Nephron progenitor cell (in vitro differentiated cells): ENCODE data around the gene ACSS3.

Experiments
- DNase-seq: peaks from one replicate; pipeline ENCODE4 v3.0.0; 2021
- H3K27ac Mint-ChIP-seq: 2 replicates; pipeline ENCODE4 v1.8.0; 2021; ENCODE audit warnings: mild to moderate bottlenecking, moderate library complexity, mixed read lengths
- H3K27me3 Mint-ChIP-seq: 2 replicates; pipeline ENCODE4 v1.8.0; 2021; ENCODE audit warnings: mild to moderate bottlenecking, low read depth, mixed read lengths; ENCODE audit not compliant: poor library complexity
- H3K36me3 Mint-ChIP-seq: 2 replicates; pipeline ENCODE4 v1.8.0; 2021; ENCODE audit warnings: low read depth, mixed read lengths
- H3K4me1 Mint-ChIP-seq: 2 replicates; pipeline ENCODE4 v1.8.0; 2021; ENCODE audit warnings: mixed read lengths
- H3K4me3 Mint-ChIP-seq: 2 replicates; pipeline ENCODE4 v1.8.0; 2021; ENCODE audit warnings: mild to moderate bottlenecking, moderate library complexity, mixed read lengths
- H3K9me3 Mint-ChIP-seq: 2 replicates; pipeline ENCODE4 v1.8.0; 2021; ENCODE audit warnings: mild to moderate bottlenecking, moderate library complexity, mixed read lengths
- TF ChIP-seq, protein P1 (sequence below): fragments of 200-600 bp; sonication (generic); IDR thresholded peaks from 2 replicates; pipeline ENCODE4 v1.5.0; 2021; ENCODE audit warnings: antibody characterized with exemption

Gene ACSS3

DNA sequence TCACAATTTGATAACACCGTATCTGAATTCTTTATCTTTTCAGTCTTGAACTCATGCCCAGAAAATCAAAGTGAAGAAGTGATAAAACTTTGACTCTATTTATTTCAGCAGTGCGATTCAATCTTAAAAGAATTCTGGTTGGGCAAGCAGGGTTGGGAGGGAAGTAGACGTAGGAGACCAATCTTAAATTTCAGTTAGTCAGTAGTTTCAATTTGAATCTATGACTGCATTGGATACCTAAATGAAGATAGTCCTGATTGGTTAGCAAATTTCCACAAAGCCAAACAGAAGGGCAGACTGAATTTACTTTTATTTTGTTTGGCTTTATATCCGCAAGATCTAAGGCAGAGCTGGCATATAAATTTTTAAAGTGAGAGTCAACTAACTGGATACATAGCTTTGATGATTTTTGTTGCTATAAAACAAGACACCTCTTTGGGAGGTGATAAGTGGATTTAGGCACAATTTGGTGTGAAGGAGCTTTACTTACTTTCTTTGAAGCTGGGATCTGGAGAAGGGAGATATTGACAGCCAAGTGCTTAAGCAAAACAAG, 2.6 kb downstream of the ACSS3 start:
- H3K4me3 Mint-ChIP-seq, result peak overlapping the region; percentile 92
- no peaks in the 10 kb centered on the region for H3K9me3 Mint-ChIP-seq
- TF ChIP-seq, protein P1, sequence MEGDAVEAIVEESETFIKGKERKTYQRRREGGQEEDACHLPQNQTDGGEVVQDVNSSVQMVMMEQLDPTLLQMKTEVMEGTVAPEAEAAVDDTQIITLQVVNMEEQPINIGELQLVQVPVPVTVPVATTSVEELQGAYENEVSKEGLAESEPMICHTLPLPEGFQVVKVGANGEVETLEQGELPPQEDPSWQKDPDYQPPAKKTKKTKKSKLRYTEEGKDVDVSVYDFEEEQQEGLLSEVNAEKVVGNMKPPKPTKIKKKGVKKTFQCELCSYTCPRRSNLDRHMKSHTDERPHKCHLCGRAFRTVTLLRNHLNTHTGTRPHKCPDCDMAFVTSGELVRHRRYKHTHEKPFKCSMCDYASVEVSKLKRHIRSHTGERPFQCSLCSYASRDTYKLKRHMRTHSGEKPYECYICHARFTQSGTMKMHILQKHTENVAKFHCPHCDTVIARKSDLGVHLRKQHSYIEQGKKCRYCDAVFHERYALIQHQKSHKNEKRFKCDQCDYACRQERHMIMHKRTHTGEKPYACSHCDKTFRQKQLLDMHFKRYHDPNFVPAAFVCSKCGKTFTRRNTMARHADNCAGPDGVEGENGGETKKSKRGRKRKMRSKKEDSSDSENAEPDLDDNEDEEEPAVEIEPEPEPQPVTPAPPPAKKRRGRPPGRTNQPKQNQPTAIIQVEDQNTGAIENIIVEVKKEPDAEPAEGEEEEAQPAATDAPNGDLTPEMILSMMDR, result no peak
- H3K4me1 Mint-ChIP-seq, result peaks cover 78% of the 10 kb centered on the region
- no peak for DNase-seq
- peak overlapping the region; percentile 91 for H3K27ac Mint-ChIP-seq
- H3K27me3 Mint-ChIP-seq, result peaks cover 3% of the 10 kb centered on the region
- peaks cover 4% of the 10 kb centered on the region for H3K36me3 Mint-ChIP-seq

DNA sequence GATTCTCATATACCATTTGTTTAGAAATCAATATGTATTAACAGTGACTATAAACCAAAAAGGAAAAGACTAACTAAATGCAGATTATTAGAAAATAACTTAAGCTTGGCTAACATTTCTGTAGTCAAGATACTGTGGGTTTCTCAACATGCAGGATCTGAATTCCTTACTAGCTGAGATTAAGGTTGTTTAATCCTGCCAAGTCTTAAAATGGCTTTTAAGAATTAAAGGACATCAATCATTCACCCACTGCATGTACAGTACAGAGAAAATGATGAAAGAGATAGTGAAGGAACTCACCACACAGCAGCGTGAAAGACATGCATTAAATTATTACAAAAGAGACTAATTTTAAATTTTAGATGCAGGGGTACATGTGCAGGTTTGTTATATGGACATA, 3.8 kb downstream of the ACSS3 start:
- Mint-ChIP-seq H3K27ac (no peak overlapping the region), H3K4me3 (no peak overlapping the region), H3K9me3 (no peaks in the 10 kb centered on the region), H3K27me3 (peaks cover 3% of the 10 kb centered on the region), H3K4me1 (peaks cover 84% of the 10 kb centered on the region), H3K36me3 (peaks cover 4% of the 10 kb centered on the region)
- TF ChIP-seq, protein P1, result no peak
- DNase-seq, result no peak

DNA sequence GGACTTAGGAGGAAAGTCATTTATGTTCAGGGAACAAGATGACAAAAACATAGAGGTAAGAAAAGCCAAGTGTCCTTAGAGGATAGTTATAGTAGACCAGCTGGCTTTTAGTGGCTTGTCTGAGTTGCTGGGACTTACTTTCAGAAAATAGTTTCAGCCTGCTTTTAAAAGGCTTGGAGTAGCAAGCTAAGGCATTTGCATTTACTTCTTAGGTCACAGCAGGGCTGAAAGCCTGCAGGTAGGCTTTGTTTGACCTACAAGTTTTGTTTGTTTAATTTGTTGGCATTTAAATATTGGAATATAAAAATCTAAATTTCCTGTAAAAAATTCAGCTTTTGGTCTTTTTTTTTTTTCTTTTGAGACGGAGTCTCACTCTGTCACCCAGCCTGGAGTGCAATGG, 5.1 kb downstream of the ACSS3 start:
- H3K27me3 Mint-ChIP-seq, result peaks cover 3% of the 10 kb centered on the region
- H3K36me3 Mint-ChIP-seq, result peaks cover 4% of the 10 kb centered on the region
- no peak for DNase-seq
- no peak overlapping the region for H3K27ac Mint-ChIP-seq
- H3K4me1 Mint-ChIP-seq, result peaks cover 87% of the 10 kb centered on the region
- TF ChIP-seq, protein P1, result no peak
- H3K9me3 Mint-ChIP-seq, result no peaks in the 10 kb centered on the region
- no peak overlapping the region for H3K4me3 Mint-ChIP-seq

DNA sequence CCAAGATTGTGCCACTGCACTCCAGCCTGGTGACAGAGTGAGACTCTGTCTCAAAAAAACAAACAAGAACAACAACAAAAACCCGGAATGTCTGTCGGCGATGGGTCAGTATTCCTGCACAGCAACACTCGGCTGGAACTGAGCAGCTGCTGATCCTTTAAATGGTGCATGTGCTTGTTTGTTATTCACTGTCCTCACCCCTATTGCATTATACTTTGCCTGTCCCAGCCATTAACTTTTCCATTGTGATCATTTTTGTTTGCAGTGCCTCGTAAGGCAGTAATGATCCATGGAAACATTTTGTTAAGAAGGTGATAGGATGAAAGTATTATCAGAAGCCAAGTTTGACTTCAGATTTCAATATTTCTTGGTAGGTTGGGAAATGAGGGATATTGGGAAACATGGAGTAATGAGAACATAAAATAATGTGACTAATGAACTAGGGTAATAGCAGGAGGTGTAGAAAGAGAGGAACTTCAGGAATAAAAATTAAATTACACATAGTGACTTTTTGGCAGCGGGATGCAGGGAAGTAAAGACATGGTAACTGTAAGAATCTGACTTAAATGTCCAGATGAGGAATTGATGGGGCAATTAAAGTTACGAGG, 6.1 kb downstream of the ACSS3 start:
- Mint-ChIP-seq H3K27ac (peak overlapping the region; percentile 43), H3K4me3 (no peak overlapping the region), H3K36me3 (peaks cover 4% of the 10 kb centered on the region), H3K4me1 (peaks cover 86% of the 10 kb centered on the region), H3K27me3 (no peaks in the 10 kb centered on the region), H3K9me3 (no peaks in the 10 kb centered on the region)
- no peak for DNase-seq
- TF ChIP-seq, protein P1, result no peak

DNA sequence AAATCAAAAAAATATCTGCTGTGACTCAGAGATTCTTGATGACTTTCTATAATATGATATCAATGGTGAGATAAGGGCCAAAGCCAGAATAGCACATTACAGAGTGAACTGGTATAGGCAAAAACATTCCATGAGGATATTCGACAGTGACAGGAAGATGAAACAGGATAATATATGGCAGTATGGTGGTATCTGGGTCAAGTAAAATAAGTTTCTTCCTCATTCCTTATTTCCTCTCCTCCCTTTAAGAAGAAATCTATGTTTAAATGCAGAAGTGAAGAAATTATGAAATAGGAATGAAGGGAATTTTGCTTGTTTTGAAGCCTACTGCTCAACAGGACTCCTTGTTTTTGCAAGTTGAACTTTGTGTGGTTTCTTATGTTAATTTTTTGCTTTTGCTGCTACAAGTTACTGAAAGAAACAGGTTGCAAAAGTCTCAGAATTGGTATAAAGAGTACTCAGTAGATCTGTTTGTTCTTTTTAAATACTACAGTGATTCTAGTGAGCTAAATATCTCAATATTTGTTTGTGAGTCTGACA, 7.0 kb downstream of the ACSS3 start:
- no peaks in the 10 kb centered on the region for H3K27me3 Mint-ChIP-seq
- H3K4me3 Mint-ChIP-seq, result no peak overlapping the region
- H3K36me3 Mint-ChIP-seq, result peaks cover 4% of the 10 kb centered on the region
- DNase-seq, result no peak
- no peaks in the 10 kb centered on the region for H3K9me3 Mint-ChIP-seq
- H3K27ac Mint-ChIP-seq, result peak overlapping the region; percentile 43
- TF ChIP-seq, protein P1, result no peak
- peaks cover 86% of the 10 kb centered on the region for H3K4me1 Mint-ChIP-seq

DNA sequence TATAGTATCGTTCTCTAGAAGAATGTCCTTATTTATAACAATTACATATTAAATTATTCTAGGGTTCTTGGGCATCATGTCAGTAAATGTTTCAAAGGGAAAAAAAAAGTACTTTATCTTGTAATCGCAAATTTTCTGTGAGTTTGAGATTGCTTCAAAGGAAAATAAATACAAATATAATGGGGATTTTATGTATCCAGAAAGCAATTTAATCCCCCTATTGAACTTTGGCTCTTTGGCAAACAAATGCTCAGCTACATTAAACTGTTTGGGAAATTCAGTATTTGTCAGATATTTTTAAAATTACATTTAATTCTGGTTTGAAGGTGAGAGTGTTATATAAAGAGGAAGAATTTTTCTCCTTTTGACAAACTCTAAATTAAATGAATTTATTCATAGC, 8.0 kb downstream of the ACSS3 start:
- Mint-ChIP-seq H3K36me3 (peaks cover 4% of the 10 kb centered on the region), H3K4me1 (peaks cover 83% of the 10 kb centered on the region), H3K27me3 (no peaks in the 10 kb centered on the region), H3K27ac (no peak overlapping the region), H3K9me3 (no peaks in the 10 kb centered on the region), H3K4me3 (no peak overlapping the region)
- TF ChIP-seq, protein P1, result no peak
- no peak for DNase-seq
